Fibroblast of mammary gland (primary cell): ENCODE results near the gene TMEM184B.
"Not testable (repeated sequence)": the region's sequence is repeated elsewhere in the genome, so short reads cannot be mapped to it uniquely, and the experiment has no call there.

Experiments used
- DNase-seq: peaks from one replicate; pipeline ENCODE4 v3.0.0-alpha.2; 2010; ENCODE audit warnings: low read depth
- H3K4me3 ChIP-seq: 2 replicates; pipeline ENCODE4 v1.5.1; 2011; ENCODE audit warnings: low read depth, mild to moderate bottlenecking, low read length, moderate library complexity; ENCODE audit not compliant: control insufficient read depth
- CTCF ChIP-seq: conservative IDR thresholded peaks from 2 replicates; pipeline ENCODE4 v1.5.1; 2011; ENCODE audit warnings: low read depth, low read length, inconsistent platforms; ENCODE audit not compliant: control insufficient read depth, insufficient read depth

TMEM184B gene

GRCh38 chr22:38243007-38243765 is 29.6 kb downstream of the TMEM184B start:
- no peak overlapping the region for H3K4me3 ChIP-seq
- DNase-seq, result no peak
- no peak for TF ChIP-seq CTCF

- TF ChIP-seq CTCF, result no peak
- H3K4me3 ChIP-seq, result no peak overlapping the region
- peak; percentile 87 for DNase-seq
Measured at GRCh38 chr22:38240734-38241252, 32.0 kb downstream of the TMEM184B start.

- no peak overlapping the region for H3K4me3 ChIP-seq
- DNase-seq, result peak; percentile 95
- TF ChIP-seq CTCF, result peak; percentile 9
Measured at GRCh38 chr22:38239101-38239761, 33.6 kb downstream of the TMEM184B start.

- DNase-seq, result peak; percentile 82
- no peak for TF ChIP-seq CTCF
- no peak overlapping the region for H3K4me3 ChIP-seq
Measured at GRCh38 chr22:38238519-38239071, 34.2 kb downstream of the TMEM184B start.

- DNase-seq, result no peak
- TF ChIP-seq CTCF, result no peak
- H3K4me3 ChIP-seq, result no peak overlapping the region
Measured at GRCh38 chr22:38236786-38237185, 36.0 kb downstream of the TMEM184B start.

- no peak overlapping the region for H3K4me3 ChIP-seq
- no peak for TF ChIP-seq CTCF
- DNase-seq, result peak; percentile 43
Measured at GRCh38 chr22:38235240-38235850, 37.5 kb downstream of the TMEM184B start.

GRCh38 chr22:38233856-38234255 is 39.0 kb downstream of the TMEM184B start:
- DNase-seq, H3K4me3 ChIP-seq: not testable (repeated sequence)
